ENCODE results near the gene PRELP. TPM values are rescaled to one million over a fixed set of nuclear protein-coding genes. Genes with fewer than 3 reads are reported as not detected.
"Not testable (repeated sequence)": the region's sequence is repeated elsewhere in the genome, so short reads cannot be mapped to it uniquely, and the experiment has no call there.

Gene PRELP
- total and polyA plus RNA-seq, 7 experiments from 2014 or later = not detected

DNA sequence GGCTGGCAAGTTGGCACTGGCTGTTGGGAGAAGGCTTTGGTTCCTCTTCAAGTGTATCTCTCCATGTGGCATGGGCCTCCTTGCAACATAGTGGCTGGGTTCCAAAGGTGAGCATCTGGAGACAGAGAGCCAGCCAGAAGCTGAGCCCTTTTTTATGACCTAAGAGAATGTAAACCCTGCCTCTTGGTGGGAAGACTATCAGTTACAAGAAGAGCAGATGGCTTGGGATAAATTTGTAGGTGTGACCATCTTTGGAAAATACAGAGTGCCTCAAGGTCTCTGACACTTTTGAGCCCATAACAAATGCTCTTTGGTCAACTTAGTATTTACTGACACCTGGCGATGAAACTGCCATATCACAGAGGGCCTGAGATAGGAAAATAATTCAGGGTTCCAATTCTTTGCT lies 31.4 kb upstream of the PRELP start:
- peaks cover 0 to 6% (median 0%) of the 10 kb centered on the region in 7 donors for H3K4me1 Mint-ChIP-seq
- H3K27me3 Mint-ChIP-seq = peaks cover 5 to 52% (median 10%) of the 10 kb centered on the region in 5 donors
- Histone ChIP-seq H3K27me3 (ENCODE audit: control insufficient read depth in 2 of 2, insufficient read depth in 2 of 2, low read length in 2 of 2) (no peaks in the 10 kb centered on the region), H3K9me3 (ENCODE audit: control insufficient read depth in 2 of 3, low read length in 3 of 3) (no peaks in the 10 kb centered on the region), H3K36me3 (ENCODE audit: control insufficient read depth in 2 of 3, insufficient read depth in 3 of 3, low read length in 3 of 3) (no peaks in the 10 kb centered on the region), H3K4me3 (ENCODE audit: low read length) (no peak overlapping the region), H3K27ac (ENCODE audit: low read depth, low read length) (no peak overlapping the region), H3K4me1 (ENCODE audit: control insufficient read depth in 2 of 2, insufficient read depth in 2 of 2, low read length in 2 of 2) (no peaks in the 10 kb centered on the region)
- ATAC-seq = no peak
- H3K27ac Mint-ChIP-seq = no peak overlapping the region
- ChIA-PET POLR2A (no interaction called here), CTCF (no interaction called here)
- no peak for DNase-seq
- peaks cover 0 to 4% (median 0%) of the 10 kb centered on the region in 5 donors for H3K36me3 Mint-ChIP-seq
- intact Hi-C loops (cut with micrococcal nuclease) = no loop called here
- peaks cover 2 to 6% (median 4%) of the 10 kb centered on the region in 11 donors for H3K9me3 Mint-ChIP-seq
- no peak overlapping the region for H3K4me3 Mint-ChIP-seq

DNA sequence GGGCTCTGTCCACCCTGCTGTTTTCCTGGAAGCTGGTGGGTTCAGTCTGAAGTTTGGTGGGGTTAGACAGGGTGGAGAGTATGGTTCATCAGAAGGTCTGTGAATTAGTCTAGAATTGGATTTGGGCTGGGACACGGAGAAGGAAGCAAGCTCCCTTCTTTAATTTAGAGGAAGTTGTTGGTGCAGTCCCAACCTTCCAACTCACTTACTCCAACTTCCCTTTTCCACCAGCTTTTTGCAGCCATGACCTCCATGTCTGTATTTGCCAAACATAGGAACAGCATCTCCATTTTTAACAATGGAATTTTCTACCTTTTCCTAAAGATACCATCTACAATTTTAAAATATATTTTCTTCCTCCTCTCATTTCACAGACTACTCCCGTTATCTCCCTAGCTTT lies 28.5 kb upstream of the PRELP start:
- no peak for ATAC-seq
- Histone ChIP-seq H3K4me1 (ENCODE audit: control insufficient read depth in 2 of 2, insufficient read depth in 2 of 2, low read length in 2 of 2) (no peaks in the 10 kb centered on the region), H3K27me3 (ENCODE audit: control insufficient read depth in 2 of 2, insufficient read depth in 2 of 2, low read length in 2 of 2) (peaks cover 0 to 5% of the 10 kb centered on the region in 2 donors), H3K4me3 (ENCODE audit: low read length) (no peak overlapping the region), H3K9me3 (ENCODE audit: control insufficient read depth in 2 of 3, low read length in 3 of 3) (no peaks in the 10 kb centered on the region), H3K27ac (ENCODE audit: low read depth, low read length) (no peak overlapping the region), H3K36me3 (ENCODE audit: control insufficient read depth in 2 of 3, insufficient read depth in 3 of 3, low read length in 3 of 3) (no peaks in the 10 kb centered on the region)
- intact Hi-C loops (cut with micrococcal nuclease) = no loop called here
- ChIA-PET CTCF (interaction anchor here (0.6 kb wide), 1 partner anchor 368 kb away, joined by 3 read pairs; no protein-coding TSS in a partner anchor), POLR2A (no interaction called here)
- Mint-ChIP-seq H3K27ac (no peak overlapping the region), H3K36me3 (peaks cover 0 to 4% (median 0%) of the 10 kb centered on the region in 5 donors), H3K4me1 (peaks cover 0 to 3% (median 0%) of the 10 kb centered on the region in 7 donors), H3K27me3 (peaks cover 9 to 56% (median 19%) of the 10 kb centered on the region in 5 donors), H3K9me3 (peaks cover 2 to 6% (median 4%) of the 10 kb centered on the region in 11 donors), H3K4me3 (no peak overlapping the region)
- DNase-seq = no peak

DNA sequence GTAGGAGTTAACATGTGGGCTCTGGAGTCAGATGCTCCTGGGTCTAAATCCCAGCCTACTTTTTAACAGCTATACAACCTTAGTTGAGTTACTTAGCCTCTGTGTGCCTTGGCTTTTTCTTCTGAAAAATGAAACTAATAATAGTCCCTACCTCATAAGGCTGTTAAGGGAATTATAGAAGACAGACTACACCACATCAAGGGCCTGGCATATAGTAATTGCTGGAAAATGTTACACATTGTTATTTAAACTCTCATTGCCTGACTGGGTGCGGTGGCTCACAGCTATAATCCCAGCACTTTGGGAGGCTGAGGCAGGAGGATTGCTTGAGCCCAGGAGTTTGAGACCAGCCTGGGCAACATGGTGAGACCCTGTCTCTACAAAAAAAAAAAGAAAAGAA lies 28.0 kb upstream of the PRELP start:
- H3K4me3 Mint-ChIP-seq; DNase-seq; H3K36me3 ChIP-seq (ENCODE audit: control insufficient read depth in 2 of 3, insufficient read depth in 3 of 3, low read length in 3 of 3); H3K4me3 ChIP-seq (ENCODE audit: low read length); H3K36me3 Mint-ChIP-seq; H3K9me3 ChIP-seq (ENCODE audit: control insufficient read depth in 2 of 3, low read length in 3 of 3); intact Hi-C loops (cut with micrococcal nuclease); H3K27me3 ChIP-seq (ENCODE audit: control insufficient read depth in 2 of 2, insufficient read depth in 2 of 2, low read length in 2 of 2); H3K4me1 Mint-ChIP-seq; H3K9me3 Mint-ChIP-seq; ATAC-seq; POLR2A ChIA-PET; H3K4me1 ChIP-seq (ENCODE audit: control insufficient read depth in 2 of 2, insufficient read depth in 2 of 2, low read length in 2 of 2); H3K27ac ChIP-seq (ENCODE audit: low read depth, low read length); H3K27ac Mint-ChIP-seq: not testable (repeated sequence)
- H3K27me3 Mint-ChIP-seq = peaks cover 9 to 53% (median 22%) of the 10 kb centered on the region in 5 donors
- CTCF ChIA-PET = interaction anchor here (0.6 kb wide), 1 partner anchor 369 kb away, joined by 3 read pairs; no protein-coding TSS in a partner anchor

DNA sequence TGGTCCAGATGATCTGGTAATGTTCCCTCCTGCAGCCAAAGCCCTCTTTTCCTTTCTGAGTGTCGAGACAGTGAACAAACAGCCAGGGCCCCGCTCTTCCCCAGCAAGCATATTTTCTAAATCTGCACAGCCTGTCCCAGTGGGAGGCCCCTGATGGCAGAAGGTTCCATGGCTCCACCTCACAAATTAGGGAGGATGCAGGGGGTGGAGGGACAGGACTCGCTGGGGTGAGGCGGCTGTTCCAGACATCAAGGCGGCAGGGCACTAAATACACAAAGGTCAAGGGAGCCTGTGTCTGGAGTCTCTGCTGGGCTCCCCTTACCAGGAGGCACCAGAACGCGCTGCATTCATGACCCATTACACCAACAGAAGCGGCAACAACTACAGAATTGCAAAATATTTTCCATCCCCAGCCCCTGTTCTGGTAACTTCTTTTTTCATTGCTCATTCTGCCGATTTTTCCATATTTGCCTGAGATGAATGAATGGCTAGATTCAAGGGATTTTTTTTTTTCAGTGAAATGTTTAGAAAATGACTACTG lies 27.0 kb upstream of the PRELP start:
- no peak overlapping the region for H3K4me3 ChIP-seq (ENCODE audit: low read length)
- CTCF ChIA-PET = no interaction called here
- no peaks in the 10 kb centered on the region for H3K36me3 ChIP-seq (ENCODE audit: control insufficient read depth in 2 of 3, insufficient read depth in 3 of 3, low read length in 3 of 3)
- POLR2A ChIA-PET = no interaction called here
- H3K4me1 ChIP-seq (ENCODE audit: control insufficient read depth in 2 of 2, insufficient read depth in 2 of 2, low read length in 2 of 2) = no peaks in the 10 kb centered on the region
- H3K36me3 Mint-ChIP-seq = peaks cover 0 to 4% (median 0%) of the 10 kb centered on the region in 5 donors
- H3K27me3 Mint-ChIP-seq = peaks cover 9 to 46% (median 26%) of the 10 kb centered on the region in 5 donors
- H3K27me3 ChIP-seq (ENCODE audit: control insufficient read depth in 2 of 2, insufficient read depth in 2 of 2, low read length in 2 of 2) = peaks cover 0 to 5% of the 10 kb centered on the region in 2 donors
- peaks cover 2 to 6% (median 4%) of the 10 kb centered on the region in 11 donors for H3K9me3 Mint-ChIP-seq
- DNase-seq = no peak
- peaks cover 0 to 3% (median 0%) of the 10 kb centered on the region in 7 donors for H3K4me1 Mint-ChIP-seq
- no peak overlapping the region for H3K27ac ChIP-seq (ENCODE audit: low read depth, low read length)
- H3K4me3 Mint-ChIP-seq = no peak overlapping the region
- intact Hi-C loops (cut with micrococcal nuclease) = no loop called here
- no peak overlapping the region for H3K27ac Mint-ChIP-seq
- no peaks in the 10 kb centered on the region for H3K9me3 ChIP-seq (ENCODE audit: control insufficient read depth in 2 of 3, low read length in 3 of 3)
- ATAC-seq = no peak

DNA sequence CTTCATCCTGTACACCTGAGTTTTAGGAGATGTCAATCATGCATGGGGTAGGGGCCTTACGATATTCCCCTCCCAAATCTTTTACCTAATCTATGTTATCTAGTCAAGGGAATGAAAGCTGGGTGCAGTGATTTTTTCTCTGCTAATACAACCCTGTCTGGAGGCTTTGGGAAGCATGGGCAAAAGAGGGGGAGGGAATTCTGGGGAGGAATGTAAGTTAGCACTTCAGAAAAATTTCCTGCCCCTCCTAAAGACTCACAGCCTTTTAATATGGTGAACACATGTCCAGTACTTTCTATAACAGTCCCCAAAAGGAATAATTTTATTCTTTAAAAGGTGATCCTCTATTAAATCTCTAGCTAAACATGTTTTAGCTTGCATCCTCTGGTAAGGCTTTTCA lies 25.6 kb upstream of the PRELP start:
- ATAC-seq = no peak
- CTCF ChIA-PET = no interaction called here
- Mint-ChIP-seq H3K4me3 (no peak overlapping the region), H3K27ac (no peak overlapping the region), H3K4me1 (peaks cover 0 to 3% (median 0%) of the 10 kb centered on the region in 7 donors), H3K36me3 (peaks cover 0 to 2% (median 0%) of the 10 kb centered on the region in 5 donors), H3K9me3 (peaks cover under 1 to 3% (median 2%) of the 10 kb centered on the region in 11 donors), H3K27me3 (peaks cover 9 to 46% (median 27%) of the 10 kb centered on the region in 5 donors)
- intact Hi-C loops (cut with micrococcal nuclease) = no loop called here
- H3K4me3 ChIP-seq (ENCODE audit: low read length) = no peak overlapping the region
- POLR2A ChIA-PET = no interaction called here
- H3K4me1 ChIP-seq (ENCODE audit: control insufficient read depth in 2 of 2, insufficient read depth in 2 of 2, low read length in 2 of 2) = no peaks in the 10 kb centered on the region
- H3K27me3 ChIP-seq (ENCODE audit: control insufficient read depth in 2 of 2, insufficient read depth in 2 of 2, low read length in 2 of 2) = peaks cover 0 to 5% of the 10 kb centered on the region in 2 donors
- no peaks in the 10 kb centered on the region for H3K36me3 ChIP-seq (ENCODE audit: control insufficient read depth in 2 of 3, insufficient read depth in 3 of 3, low read length in 3 of 3)
- no peak for DNase-seq
- no peak overlapping the region for H3K27ac ChIP-seq (ENCODE audit: low read depth, low read length)
- no peaks in the 10 kb centered on the region for H3K9me3 ChIP-seq (ENCODE audit: control insufficient read depth in 2 of 3, low read length in 3 of 3)

DNA sequence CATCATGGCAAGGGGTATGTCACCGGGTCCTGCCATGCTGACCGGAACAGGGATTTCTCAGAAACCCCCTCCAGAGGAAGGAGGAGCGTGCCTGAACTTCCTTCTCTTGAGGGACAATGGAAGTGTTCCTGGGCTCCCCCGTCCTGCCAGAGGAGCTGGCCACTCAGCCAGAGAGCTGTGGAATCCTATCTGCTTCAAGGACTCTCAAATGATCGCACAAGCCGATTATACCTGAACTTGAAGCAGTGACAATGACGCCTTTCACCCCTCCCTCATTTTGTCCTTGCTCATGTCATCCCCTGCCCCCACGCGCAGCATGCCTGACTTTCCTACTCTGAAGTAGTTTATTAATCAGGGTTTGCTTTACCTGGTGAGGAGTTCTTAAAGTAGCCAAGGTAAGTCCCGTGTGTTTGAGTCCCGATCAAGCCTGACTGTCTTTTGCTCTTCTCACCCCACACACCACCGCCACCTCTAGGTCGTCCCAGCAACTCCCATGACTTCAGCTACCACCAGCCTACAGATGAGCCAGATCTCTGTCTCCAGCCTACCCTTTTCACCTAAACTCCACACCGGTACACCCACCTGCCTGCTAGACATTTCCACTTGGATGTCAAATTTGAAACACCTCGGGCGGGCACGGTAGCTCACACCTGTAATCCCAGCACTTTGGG lies 25.0 kb upstream of the PRELP start:
- H3K4me1 Mint-ChIP-seq = peaks cover 0 to 3% (median 0%) of the 10 kb centered on the region in 7 donors
- no peaks in the 10 kb centered on the region for H3K9me3 ChIP-seq (ENCODE audit: control insufficient read depth in 2 of 3, low read length in 3 of 3)
- H3K4me3 Mint-ChIP-seq = no peak overlapping the region
- H3K27ac ChIP-seq (ENCODE audit: low read depth, low read length) = no peak overlapping the region
- CTCF ChIA-PET = no interaction called here
- no peak overlapping the region for H3K27ac Mint-ChIP-seq
- POLR2A ChIA-PET = no interaction called here
- no peaks in the 10 kb centered on the region for H3K9me3 Mint-ChIP-seq
- no peaks in the 10 kb centered on the region for H3K4me1 ChIP-seq (ENCODE audit: control insufficient read depth in 2 of 2, insufficient read depth in 2 of 2, low read length in 2 of 2)
- DNase-seq (no peak), ATAC-seq (no peak)
- no peaks in the 10 kb centered on the region for H3K36me3 Mint-ChIP-seq
- no peak overlapping the region for H3K4me3 ChIP-seq (ENCODE audit: low read length)
- intact Hi-C loops (cut with micrococcal nuclease) = no loop called here
- peaks cover 9 to 44% (median 25%) of the 10 kb centered on the region in 5 donors for H3K27me3 Mint-ChIP-seq
- peaks cover 0 to 5% of the 10 kb centered on the region in 2 donors for H3K27me3 ChIP-seq (ENCODE audit: control insufficient read depth in 2 of 2, insufficient read depth in 2 of 2, low read length in 2 of 2)
- no peaks in the 10 kb centered on the region for H3K36me3 ChIP-seq (ENCODE audit: control insufficient read depth in 2 of 3, insufficient read depth in 3 of 3, low read length in 3 of 3)

Data from naive thymus-derived CD4-positive, alpha-beta T cell (primary cell).